Ovary (tissue), 3 donors: Measurements from ENCODE around the gene MARS1.

ENCODE experiments used
- CTCF ChIP-seq, 3 donors: fragments of 450-650 bp in 2 of 3; fragments of 200-600 bp in 1 of 3; IDR thresholded peaks; one replicate each; pipeline versions ENCODE4 v1.5.1 to v1.8.0; 2016 to 2022; ENCODE audit warnings: antibody characterized with exemption in 3 of 3, mild to moderate bottlenecking in 1 of 3
- EP300 ChIP-seq: sonication (generic); formaldehyde crosslinking; IDR thresholded peaks from one replicate; pipeline ENCODE4 v1.6.1; 2017; ENCODE audit warnings: antibody characterized with exemption
- donor health status: DM: no; HTN: no; CAD: no.

- TF ChIP-seq CTCF (IDR thresholded peaks at IDR 0.05) (no peak), EP300 (no peak)
Observed at GRCh38 chr12:57461276-57461916, 26.5 kb upstream of the MARS1 start.
